DOHH2 (cell line): ENCODE data around the gene DLEU7.

Source experiments
- H3F3A ChIP-seq: fragments of 200-600 bp; sonication (generic), shearing (Covaris generic); 2 replicates; pipeline ENCODE4 v1.6.0; 2016; ENCODE audit warnings: antibody characterized with exemption, mild to moderate bottlenecking; ENCODE audit not compliant: control insufficient read depth, insufficient read depth
- H3K27ac ChIP-seq: fragments of 200-600 bp; sonication (generic); 2 replicates; pipeline ENCODE4 v1.5.1; 2014; ENCODE audit warnings: low read depth, mild to moderate bottlenecking, low read length, moderate library complexity
- H3K27me3 ChIP-seq: fragments of 200-600 bp; sonication (generic); 2 replicates; pipeline ENCODE4 v1.6.1; 2014; ENCODE audit warnings: mild to moderate bottlenecking, low read length, mixed read lengths; ENCODE audit not compliant: control insufficient read depth
- H3K36me3 ChIP-seq: fragments of 200-600 bp; sonication (generic); 2 replicates; pipeline ENCODE4 v1.6.1; 2014; ENCODE audit warnings: mild to moderate bottlenecking, low read length, moderate library complexity, mixed read lengths; ENCODE audit not compliant: control insufficient read depth
- H3K4me1 ChIP-seq: fragments of 200-600 bp; sonication (generic); 2 replicates; pipeline ENCODE4 v1.6.1; 2014; ENCODE audit warnings: mild to moderate bottlenecking, low read length, mixed read lengths; ENCODE audit not compliant: control insufficient read depth
- H3K4me2 ChIP-seq: fragments of 200-600 bp; sonication (generic); 2 replicates; pipeline ENCODE4 v1.6.0; 2014; ENCODE audit warnings: mild to moderate bottlenecking, low read length, moderate library complexity
- H3K4me3 ChIP-seq: fragments of 200-600 bp; sonication (generic); 2 replicates; pipeline ENCODE4 v1.5.1; 2014; ENCODE audit warnings: mild to moderate bottlenecking, low read length, mixed read lengths
- H3K79me2 ChIP-seq: fragments of 200-600 bp; sonication (generic); 2 replicates; pipeline ENCODE4 v1.6.1; 2014; ENCODE audit warnings: mild to moderate bottlenecking, low read length, mixed read lengths; ENCODE audit not compliant: control insufficient read depth
- H3K9me2 ChIP-seq: fragments of 200-600 bp; sonication (generic); replicated peaks from 2 replicates; pipeline ENCODE4 v1.6.1; 2014; ENCODE audit warnings: mild to moderate bottlenecking, low read length, mixed read lengths; ENCODE audit not compliant: control insufficient read depth
- H3K9me3 ChIP-seq: fragments of 200-600 bp; sonication (generic); 2 replicates; pipeline ENCODE4 v1.6.1; 2014; ENCODE audit warnings: antibody characterized with exemption, low read length, mixed read lengths; ENCODE audit not compliant: control insufficient read depth, insufficient read depth
- H4K20me1 ChIP-seq: fragments of 200-600 bp; sonication (generic); 2 replicates; pipeline ENCODE4 v1.6.0; 2014; ENCODE audit warnings: low read depth, mild to moderate bottlenecking, antibody characterized with exemption, low read length, moderate library complexity; ENCODE audit not compliant: control insufficient read depth, insufficient read depth
- CTCF ChIP-seq: fragments of 200-600 bp; sonication (generic); IDR thresholded peaks from one replicate; pipeline ENCODE4 v1.5.1; 2014; ENCODE audit warnings: antibody characterized with exemption, mild to moderate bottlenecking, low read depth, low read length; ENCODE audit not compliant: poor library complexity, severe bottlenecking
- EZH2phosphoT487 ChIP-seq: fragments of 200-600 bp; sonication (generic); IDR thresholded peaks from 2 replicates; pipeline ENCODE4 v1.6.1; 2017; ENCODE audit warnings: borderline replicate concordance, mild to moderate bottlenecking, antibody characterized with exemption, low read length, moderate library complexity, mixed read lengths

The DLEU7 gene

GRCh38 chr13:50844084-50844875 is 788 bp upstream of the DLEU7 start:
- H3F3A ChIP-seq = no peaks in the 10 kb centered on the region
- no peaks in the 10 kb centered on the region for H4K20me1 ChIP-seq
- TF ChIP-seq EZH2phosphoT487 (no peak), CTCF (no peak)
- H3K4me1 ChIP-seq = peaks cover 18% of the 10 kb centered on the region
- H3K79me2 ChIP-seq = no peaks in the 10 kb centered on the region
- no peaks in the 10 kb centered on the region for H3K27me3 ChIP-seq
- H3K4me2 ChIP-seq = no peak overlapping the region
- H3K36me3 ChIP-seq = no peaks in the 10 kb centered on the region
- H3K9me3 ChIP-seq = no peaks in the 10 kb centered on the region; the same call in 1 of the 2 replicates
- H3K4me3 ChIP-seq = no peak overlapping the region
- no peak overlapping the region for H3K27ac ChIP-seq
- no peaks in the 10 kb centered on the region for H3K9me2 ChIP-seq

- H3K4me2 ChIP-seq = no peak overlapping the region
- H4K20me1 ChIP-seq = no peaks in the 10 kb centered on the region
- no peak for TF ChIP-seq CTCF
- no peak for TF ChIP-seq EZH2phosphoT487
- H3K9me3 ChIP-seq = no peaks in the 10 kb centered on the region; the same call in 1 of the 2 replicates
- no peaks in the 10 kb centered on the region for H3K27me3 ChIP-seq
- no peak overlapping the region for H3K27ac ChIP-seq
- no peaks in the 10 kb centered on the region for H3K9me2 ChIP-seq
- no peak overlapping the region for H3K4me3 ChIP-seq
- H3K79me2 ChIP-seq = no peaks in the 10 kb centered on the region
- H3F3A ChIP-seq = no peaks in the 10 kb centered on the region
- H3K36me3 ChIP-seq = no peaks in the 10 kb centered on the region
- peaks cover 18% of the 10 kb centered on the region for H3K4me1 ChIP-seq
Observed at GRCh38 chr13:50842990-50843256, 569 bp downstream of the DLEU7 start.

- no peak for TF ChIP-seq EZH2phosphoT487
- TF ChIP-seq CTCF = no peak
Observed at GRCh38 chr13:50842251-50842989, 1.1 kb downstream of the DLEU7 start.

More at GRCh38 chr13:50842251-50842989, 1.1 kb downstream of the DLEU7 start:
- H3K79me2 ChIP-seq = no peaks in the 10 kb centered on the region
- H3K27me3 ChIP-seq = no peaks in the 10 kb centered on the region
- H3K36me3 ChIP-seq = no peaks in the 10 kb centered on the region
- H3F3A ChIP-seq = no peaks in the 10 kb centered on the region
- H3K27ac ChIP-seq = no peak overlapping the region
- no peaks in the 10 kb centered on the region; the same call in 1 of the 2 replicates for H3K9me3 ChIP-seq
- no peaks in the 10 kb centered on the region for H3K9me2 ChIP-seq
- peaks cover 16% of the 10 kb centered on the region for H3K4me1 ChIP-seq
- no peaks in the 10 kb centered on the region for H4K20me1 ChIP-seq
- H3K4me3 ChIP-seq = no peak overlapping the region
- H3K4me2 ChIP-seq = no peak overlapping the region
